IMR-90 (cell line): Measurements from ENCODE around the gene ZNF831. TPM values are rescaled to one million over a fixed set of nuclear protein-coding genes. Genes with fewer than 3 reads are reported as not detected.

Experiments
- ATAC-seq: fragments of 200-7000 bp; cut with Tn5 transposase; 2 replicates; pipeline ENCODE4 v1.9.1; 2020; ENCODE audit warnings: low read depth, mild to moderate bottlenecking, moderate library complexity
- BruUV-seq: library from RNA; stranded (reverse); fragments of 400-500 nt; replicated peaks from 2 replicates; lab custom pipeline; 2021; lab: Mats Ljungman, UMichigan
- CTCF ChIA-PET: fragments of 300-600 bp; formaldehyde crosslinking; extraction: SDS; loops from one replicate; lab custom pipeline; 2021; ENCODE audit warnings: antibody characterized with exemption; lab: Yijun Ruan, JAX
- POLR2A ChIA-PET: fragments of 300-600 bp; sonication (Branson Sonifier 250); formaldehyde crosslinking; loops from one replicate; lab custom pipeline; 2022; ENCODE audit warnings: antibody characterized with exemption; ENCODE audit not compliant: unreplicated experiment; lab: Charles Lee
- DNase-seq: peaks from one replicate; pipeline ENCODE4 v3.0.0; 2013
- H2AFZ ChIP-seq: replicated peaks from 2 replicates; pipeline ENCODE3; 2013; ENCODE audit warnings: low read length, mild to moderate bottlenecking; ENCODE audit not compliant: poor library complexity
- H2AK5ac ChIP-seq: 2 replicates; pipeline ENCODE4 v1.6.1; 2013; ENCODE audit warnings: low read depth, low read length, inconsistent platforms
- H2AK9ac ChIP-seq: replicated peaks from 2 replicates; pipeline ENCODE3; 2013; ENCODE audit warnings: mild to moderate bottlenecking, low read depth, low read length, moderate library complexity; ENCODE audit not compliant: poor library complexity
- H2BK120ac ChIP-seq: 2 replicates; pipeline ENCODE4 v1.6.1; 2013; ENCODE audit warnings: low read depth, low read length, inconsistent platforms
- H2BK15ac ChIP-seq: 3 replicates; pipeline ENCODE4 v1.6.1; 2013; ENCODE audit warnings: low read depth, low read length, inconsistent platforms
- H2BK20ac ChIP-seq: 2 replicates; pipeline ENCODE4 v1.6.1; 2013; ENCODE audit warnings: low read depth, mild to moderate bottlenecking, inconsistent platforms, low read length, moderate library complexity
- H2BK5ac ChIP-seq: 2 replicates; pipeline ENCODE4 v1.6.1; 2013; ENCODE audit warnings: mild to moderate bottlenecking, low read depth, low read length, inconsistent platforms; ENCODE audit not compliant: poor library complexity, severe bottlenecking
- H3K14ac ChIP-seq: replicated peaks from 2 replicates; pipeline ENCODE4 v1.6.1; 2013; ENCODE audit warnings: low read depth, low read length, inconsistent platforms
- H3K18ac ChIP-seq: 2 replicates; pipeline ENCODE4 v1.6.1; 2013; ENCODE audit warnings: low read depth, low read length, control low read depth
- H3K23ac ChIP-seq: 2 replicates; pipeline ENCODE4 v1.6.1; 2013; ENCODE audit warnings: low read depth, low read length, inconsistent platforms
- H3K27ac ChIP-seq: 2 replicates; pipeline ENCODE4 v1.5.1; 2013; ENCODE audit warnings: mild to moderate bottlenecking, control low read depth, low read length; ENCODE audit not compliant: insufficient read depth
- H3K27me3 ChIP-seq: 2 replicates; pipeline ENCODE4 v1.6.1; 2013; ENCODE audit warnings: low read length; ENCODE audit not compliant: control insufficient read depth, insufficient read depth
- H3K36me3 ChIP-seq: 2 replicates; pipeline ENCODE4 v1.6.1; 2013; ENCODE audit warnings: low read length, mixed read lengths; ENCODE audit not compliant: control insufficient read depth, insufficient read depth
- H3K4ac ChIP-seq: 2 replicates; pipeline ENCODE4 v1.6.1; 2013; ENCODE audit warnings: low read depth, low read length, inconsistent platforms
- H3K4me1 ChIP-seq: 2 replicates; pipeline ENCODE4 v1.6.1; 2013; ENCODE audit warnings: low read length, mixed read lengths; ENCODE audit not compliant: control insufficient read depth, insufficient read depth
- H3K4me2 ChIP-seq: 2 replicates; pipeline ENCODE4 v1.6.1; 2013; ENCODE audit warnings: low read depth, mild to moderate bottlenecking, control low read depth, low read length, moderate library complexity
- H3K4me3 ChIP-seq: 2 replicates; pipeline ENCODE4 v1.5.1; 2013; ENCODE audit warnings: low read depth, mild to moderate bottlenecking, control low read depth, low read length, moderate library complexity; ENCODE audit not compliant: insufficient read depth
- H3K56ac ChIP-seq: 2 replicates; pipeline ENCODE4 v1.6.1; 2013; ENCODE audit warnings: low read length, inconsistent platforms; ENCODE audit not compliant: insufficient read depth; ENCODE audit errors: extremely low read depth
- H3K79me1 ChIP-seq, 2 experiments: 2 replicates each; pipeline ENCODE4 v1.6.1; 2013; ENCODE audit warnings: low read length in 2 of 2, inconsistent platforms in 1 of 2, low read depth in 1 of 2
- H3K9ac ChIP-seq: 2 replicates; pipeline ENCODE4 v1.6.1; 2013; ENCODE audit warnings: low read depth, low read length, control low read depth
- H3K9me1 ChIP-seq: 2 replicates; pipeline ENCODE4 v1.6.1; 2013; ENCODE audit warnings: low read length, inconsistent platforms; ENCODE audit not compliant: insufficient read depth
- H3K9me3 ChIP-seq: 2 replicates; pipeline ENCODE4 v1.6.1; 2013; ENCODE audit warnings: low read length; ENCODE audit not compliant: control insufficient read depth, insufficient read depth
- H4K20me1 ChIP-seq: 2 replicates; pipeline ENCODE4 v1.6.1; 2013; ENCODE audit warnings: low read length, inconsistent platforms; ENCODE audit not compliant: insufficient read depth
- H4K5ac ChIP-seq: 2 replicates; pipeline ENCODE4 v1.6.1; 2013; ENCODE audit warnings: mild to moderate bottlenecking, low read depth, low read length, control low read depth
- H4K8ac ChIP-seq, 2 experiments: 2 replicates each; pipeline ENCODE4 v1.6.1; 2013; ENCODE audit warnings: low read depth in 2 of 2, low read length in 2 of 2, control low read depth in 1 of 2, inconsistent platforms in 1 of 2
- H4K91ac ChIP-seq: 2 replicates; pipeline ENCODE4 v1.6.1; 2013; ENCODE audit warnings: low read depth, low read length, inconsistent platforms; ENCODE audit not compliant: insufficient read depth
- BHLHE40 ChIP-seq: fragments of 150-350 bp; IDR thresholded peaks from 2 replicates; pipeline ENCODE4 v1.6.1; 2016; ENCODE audit warnings: mild to moderate bottlenecking, low read depth, low read length
- CEBPB ChIP-seq: IDR thresholded peaks from 2 replicates; pipeline ENCODE4 v1.6.1; 2012; ENCODE audit warnings: low read depth, low read length, improper control_type of control experiment
- ELK1 ChIP-seq: fragments of 150-350 bp; IDR thresholded peaks from 2 replicates; pipeline ENCODE4 v1.6.1; 2016; ENCODE audit warnings: low read depth, mild to moderate bottlenecking, low read length, moderate library complexity, borderline replicate concordance
- FOS ChIP-seq: fragments of 150-350 bp; IDR thresholded peaks from 2 replicates; pipeline ENCODE4 v1.6.1; 2016; ENCODE audit warnings: low read depth, low read length
- MAZ ChIP-seq: IDR thresholded peaks from 2 replicates; pipeline ENCODE4 v1.6.1; 2012; ENCODE audit warnings: low read depth, mild to moderate bottlenecking, low read length, improper control_type of control experiment, moderate library complexity, borderline replicate concordance
- MXI1 ChIP-seq: IDR thresholded peaks from 2 replicates; pipeline ENCODE4 v1.6.1; 2012; ENCODE audit warnings: low read depth, mild to moderate bottlenecking, low read length, moderate library complexity, borderline replicate concordance
- NFE2L2 ChIP-seq: fragments of 150-350 bp; IDR thresholded peaks from 2 replicates; pipeline ENCODE4 v1.6.1; 2016; ENCODE audit warnings: low read depth, mild to moderate bottlenecking, low read length
- POLR2A ChIP-seq: IDR thresholded peaks from 2 replicates; pipeline ENCODE4 v1.6.1; 2012; ENCODE audit warnings: mild to moderate bottlenecking, low read depth, low read length
- RAD21 ChIP-seq: IDR thresholded peaks from 2 replicates; pipeline ENCODE4 v1.6.1; 2012; ENCODE audit warnings: low read length, improper control_type of control experiment
- RFX5 ChIP-seq: IDR thresholded peaks from 2 replicates; pipeline ENCODE4 v1.8.0; 2012; ENCODE audit warnings: low read depth, mild to moderate bottlenecking, low read length, moderate library complexity
- WGBS, 2 experiments: methylation state at CpG; one replicate each; pipeline versions ENCODE4 v1.1.5 to v1.1.7; 2013; ENCODE audit warnings: missing lambda C conversion rate in 2 of 2; ENCODE audit not compliant: insufficient read length in 1 of 2; ENCODE audit errors: extremely low coverage in 2 of 2; 5-methylcytosine and 5-hydroxymethylcytosine counted together
- dilution Hi-C: fragments of 300-500 bp; cut with HindIII; formaldehyde crosslinking; loops from one replicate; pipeline ENCODE4 v1.14.3; 2018; ENCODE audit warnings: low sequenced_read_pairs; ENCODE audit not compliant: unreplicated experiment
- in situ Hi-C: fragments of 300-500 bp; cut with MboI; formaldehyde crosslinking; loops from 3 replicates; pipeline ENCODE4 v1.14.3; 2019; ENCODE audit warnings: low sequenced_read_pairs, inconsistent platforms, mixed read lengths
- intact Hi-C: fragments of 100-400 bp; cut with micrococcal nuclease; formaldehyde crosslinking; loops from 2 replicates; pipeline ENCODE4 v1.10.0; 2022
- polyA plus RNA-seq, 3 experiments: library from polyadenylated mRNA; depleted of rRNA; stranded (reverse); fragments of >200 nt; gene quantifications; 2 replicates each; pipeline ENCODE4 v1.2.3, GENCODE V29; 2012; ENCODE audit warnings: low replicate concordance in 1 of 3
- total RNA-seq: library from RNA; depleted of rRNA; stranded (reverse); fragments of >200 nt; gene quantifications from 2 replicates; pipeline ENCODE4 v1.2.3, GENCODE V29; 2012

ZNF831 gene
- total and polyA plus RNA-seq, 2 of the 4 experiments (the other 2 are of a cell fraction): not detected

- no peak overlapping the region for H2BK5ac ChIP-seq
- H3K4me1 ChIP-seq: no peaks in the 10 kb centered on the region
- H2BK120ac ChIP-seq: no peak overlapping the region
- no peak overlapping the region for H3K4ac ChIP-seq
- H2BK15ac ChIP-seq: no peak overlapping the region
- no peak overlapping the region for H3K23ac ChIP-seq
- H3K79me1 ChIP-seq: no peaks in the 10 kb centered on the region
- H2BK20ac ChIP-seq: no peak overlapping the region
- ChIA-PET CTCF (no interaction called here), POLR2A (no interaction called here)
- DNase-seq: no peak
- intact Hi-C loops: no loop called here
- no peaks in the 10 kb centered on the region for H3K36me3 ChIP-seq
- in situ Hi-C loops: no loop called here
- BruUV-seq: no TSS peak
- H4K20me1 ChIP-seq: no peaks in the 10 kb centered on the region
- no peak overlapping the region for H2AK5ac ChIP-seq
- no peaks in the 10 kb centered on the region for H3K9me3 ChIP-seq
- H3K56ac ChIP-seq: no peak overlapping the region
- no peak overlapping the region for H2AFZ ChIP-seq
- H3K4me3 ChIP-seq: no peak overlapping the region
- H4K8ac ChIP-seq: no peak overlapping the region
- no peak overlapping the region for H2AK9ac ChIP-seq
- no peak overlapping the region for H3K18ac ChIP-seq
- no peak overlapping the region for H3K9ac ChIP-seq
- no peak overlapping the region for H4K91ac ChIP-seq
- dilution Hi-C loops: no loop called here
- H3K14ac ChIP-seq: no peak overlapping the region
- TF ChIP-seq FOS (no peak), POLR2A (no peak), BHLHE40 (no peak), MAZ (no peak), ELK1 (no peak), CEBPB (no peak), MXI1 (no peak), RAD21 (no peak), RFX5 (no peak), NFE2L2 (no peak)
- 100% methylated on average over 1 of the region's 5 CpGs; no CpG with 5 or more reads in 1 of the 2 experiments for WGBS, 2 experiments
- H3K9me1 ChIP-seq: no peaks in the 10 kb centered on the region
- no peak for ATAC-seq
- no peak overlapping the region for H3K4me2 ChIP-seq
- H4K5ac ChIP-seq: no peak overlapping the region
- H3K27ac ChIP-seq: no peak overlapping the region
- no peaks in the 10 kb centered on the region for H3K27me3 ChIP-seq
Observed at GRCh38 chr20:59134182-59134581, 29.4 kb upstream of the ZNF831 start.
